Measurements from ENCODE around the gene RAD51B.

The RAD51B gene

GRCh38 chr14:67837011-67837624 lies 17.5 kb downstream of the RAD51B start:
- peak; percentile 58 for DNase-seq

GRCh38 chr14:67846029-67846610 lies 26.5 kb downstream of the RAD51B start:
- no peak for DNase-seq

- no peak for DNase-seq
Observed at GRCh38 chr14:67850066-67850830, 30.7 kb downstream of the RAD51B start.

- no peak for DNase-seq
Observed at GRCh38 chr14:67851785-67852410, 32.3 kb downstream of the RAD51B start.

GRCh38 chr14:67852926-67853604 lies 33.5 kb downstream of the RAD51B start:
- peak; percentile 53 for DNase-seq

- DNase-seq, result peak; percentile 66
Observed at GRCh38 chr14:67853715-67854114, 34.1 kb downstream of the RAD51B start.

- DNase-seq, result no peak
Observed at GRCh38 chr14:67856827-67857226, 37.2 kb downstream of the RAD51B start.

GRCh38 chr14:67857778-67858350 lies 38.3 kb downstream of the RAD51B start:
- DNase-seq, result no peak

GRCh38 chr14:67859169-67859749 lies 39.7 kb downstream of the RAD51B start:
- DNase-seq, result no peak

- no peak for DNase-seq
Observed at GRCh38 chr14:67863223-67863622, 43.6 kb downstream of the RAD51B start.

GRCh38 chr14:67875175-67876006 lies 55.8 kb downstream of the RAD51B start:
- no peak for DNase-seq

- DNase-seq, result no peak
Observed at GRCh38 chr14:67879026-67879425, 59.4 kb downstream of the RAD51B start.

GRCh38 chr14:67881225-67881624 lies 61.6 kb downstream of the RAD51B start:
- DNase-seq, result no peak

GRCh38 chr14:67882986-67883555 lies 63.5 kb downstream of the RAD51B start:
- peak; percentile 25 for DNase-seq

GRCh38 chr14:67883717-67884116 lies 64.1 kb downstream of the RAD51B start:
- DNase-seq, result no peak

- DNase-seq, result no peak
Observed at GRCh38 chr14:67886191-67886590, 66.6 kb downstream of the RAD51B start.

GRCh38 chr14:67887478-67887877 lies 67.9 kb downstream of the RAD51B start:
- DNase-seq, result no peak

GRCh38 chr14:67889455-67889854 lies 69.9 kb downstream of the RAD51B start:
- DNase-seq, result no peak

GRCh38 chr14:67892466-67893100 lies 73.0 kb downstream of the RAD51B start:
- no peak for DNase-seq

- DNase-seq, result no peak
Observed at GRCh38 chr14:67900231-67900630, 80.7 kb downstream of the RAD51B start.

Data from MV-4-11 (cell line).